Skeletal muscle satellite cell (primary cell): ENCODE measurements around the gene TMC2.
A peak's percentile ranks its signal among the peaks of the same experiment; 100 is the strongest.
"Not testable (repeated sequence)": the region's sequence is repeated elsewhere in the genome, so short reads cannot be mapped to it uniquely, and the experiment has no call there.

Source experiments
- H3K27me3 ChIP-seq: 2 replicates; pipeline ENCODE4 v1.7.0; 2013; ENCODE audit warnings: low read length; ENCODE audit not compliant: control insufficient read depth, insufficient read depth
- H3K36me3 ChIP-seq: 2 replicates; pipeline ENCODE4 v1.7.0; 2013; ENCODE audit warnings: mild to moderate bottlenecking, control low read depth, low read length; ENCODE audit not compliant: insufficient read depth
- H3K4me1 ChIP-seq: 2 replicates; pipeline ENCODE4 v1.7.0; 2013; ENCODE audit warnings: low read length; ENCODE audit not compliant: control insufficient read depth, insufficient read depth
- H3K4me2 ChIP-seq: 2 replicates; pipeline ENCODE4 v1.7.0; 2013; ENCODE audit warnings: mild to moderate bottlenecking, low read length
- H3K4me3 ChIP-seq: 2 replicates; pipeline ENCODE4 v1.7.0; 2013; ENCODE audit warnings: low read length
- H3K9ac ChIP-seq: 2 replicates; pipeline ENCODE4 v1.7.0; 2013; ENCODE audit warnings: mild to moderate bottlenecking, low read depth, low read length, moderate library complexity
- H3K9me3 ChIP-seq: replicated peaks from 2 replicates; pipeline ENCODE4 v1.7.0; 2013; ENCODE audit warnings: mild to moderate bottlenecking, control low read depth, low read length

TMC2 gene

GRCh38 chr20:2658414-2659354 is 122.3 kb downstream of the TMC2 start:
- H3K27me3 ChIP-seq, result no peaks in the 10 kb centered on the region
- no peak overlapping the region for H3K4me3 ChIP-seq
- H3K4me2 ChIP-seq, result no peak overlapping the region
- H3K36me3 ChIP-seq, result peaks cover 81% of the 10 kb centered on the region
- no peaks in the 10 kb centered on the region for H3K9me3 ChIP-seq
- H3K9ac ChIP-seq, result no peak overlapping the region
- peaks cover 24% of the 10 kb centered on the region for H3K4me1 ChIP-seq

GRCh38 chr20:2659547-2659946 is 123.2 kb downstream of the TMC2 start:
- no peak overlapping the region for H3K9ac ChIP-seq
- peaks cover 72% of the 10 kb centered on the region for H3K36me3 ChIP-seq
- H3K9me3 ChIP-seq, result no peaks in the 10 kb centered on the region
- no peaks in the 10 kb centered on the region for H3K27me3 ChIP-seq
- peaks cover 18% of the 10 kb centered on the region for H3K4me1 ChIP-seq
- no peak overlapping the region for H3K4me2 ChIP-seq
- H3K4me3 ChIP-seq, result no peak overlapping the region

DNA sequence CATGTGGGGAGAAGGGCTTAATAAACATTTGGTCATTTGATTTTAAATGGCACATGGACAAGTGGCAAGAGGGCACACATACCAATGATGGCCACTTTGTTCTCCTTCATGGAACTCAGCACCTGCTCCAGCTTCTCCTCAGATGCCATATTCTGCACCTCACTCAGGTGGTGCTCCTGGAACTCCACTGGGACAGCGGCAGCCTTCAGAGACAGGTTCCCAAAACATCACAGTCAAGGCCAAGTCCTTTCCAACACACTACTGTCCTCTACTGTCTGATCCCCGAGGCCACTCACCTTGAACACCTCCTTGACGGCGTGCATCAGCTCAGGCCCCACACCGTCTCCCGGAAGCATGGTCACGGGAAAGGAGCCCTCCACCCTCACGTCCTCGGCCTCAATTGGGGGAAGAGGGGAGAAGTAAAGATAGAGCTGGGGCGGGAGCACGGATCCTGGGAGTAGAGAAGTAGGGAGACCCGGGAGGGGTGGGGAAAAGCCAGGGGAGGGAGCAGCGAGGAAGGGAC is 127.1 kb downstream of the TMC2 start:
- Histone ChIP-seq H3K4me1 (peaks cover 11% of the 10 kb centered on the region), H3K9me3 (no peaks in the 10 kb centered on the region), H3K36me3 (peaks cover 34% of the 10 kb centered on the region), H3K4me2 (peak overlapping the region; percentile 85), H3K9ac (peak overlapping the region; percentile 91), H3K4me3 (peak overlapping the region; percentile 93), H3K27me3 (peaks cover 8% of the 10 kb centered on the region)

DNA sequence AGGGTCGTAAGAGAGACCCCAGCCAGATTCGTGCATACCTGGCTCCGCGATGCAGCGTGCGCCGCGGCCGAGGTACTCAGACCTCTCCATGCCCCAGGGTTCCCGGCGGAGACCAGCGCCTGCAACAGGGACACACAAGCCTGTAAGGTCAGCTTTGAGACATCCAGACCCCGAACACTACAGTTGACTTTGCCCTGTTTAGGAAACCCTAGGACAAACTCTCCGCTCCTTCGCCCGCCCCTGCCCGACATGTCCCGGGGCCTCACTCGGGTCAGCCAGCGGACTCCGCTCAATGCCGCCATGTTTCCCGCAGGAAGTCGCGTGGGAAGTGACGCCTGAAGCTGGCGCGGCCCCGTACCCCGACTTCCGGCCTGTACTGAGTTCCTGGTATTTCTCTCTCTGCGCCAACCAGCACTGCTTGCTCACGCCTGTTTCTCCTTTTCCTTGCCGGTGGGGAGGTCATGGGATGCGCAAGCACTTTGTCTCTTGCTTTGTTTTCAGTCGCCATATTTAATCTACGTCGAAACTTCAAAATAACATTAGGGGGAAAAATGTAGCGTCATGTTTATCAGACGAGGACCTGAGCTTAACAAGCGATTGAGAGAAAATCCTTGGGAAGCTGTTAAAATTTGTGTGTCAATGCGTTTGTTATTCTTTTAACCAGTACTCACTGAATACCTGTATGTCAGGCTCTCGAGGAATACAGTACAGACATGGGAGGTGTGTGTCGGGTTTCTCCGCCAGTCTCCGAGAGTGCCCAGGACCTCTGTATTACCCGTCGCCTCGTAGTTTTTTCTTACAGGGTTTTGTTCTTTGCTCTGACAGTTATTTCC is 127.7 kb downstream of the TMC2 start, which contains the start of gene IDH3B:
IDH3B (minus strand) TSS at position 330 of the 833 bp plus-strand sequence; CDS start at position 302, 28 bp downstream.
- Histone ChIP-seq H3K4me2 (peak within 1 kb of the TSS; percentile 85), H3K36me3 (peaks cover 27% of the 10 kb centered on the region), H3K9ac (peak within 1 kb of the TSS; percentile 91), H3K4me3 (peak within 1 kb of the TSS; percentile 93), H3K4me1 (peaks cover 11% of the 10 kb centered on the region), H3K27me3 (peaks cover 14% of the 10 kb centered on the region), H3K9me3 (no peaks in the 10 kb centered on the region)

- no peaks in the 10 kb centered on the region for H3K9me3 ChIP-seq
These were observed 135.6 kb downstream of the TMC2 start for GRCh38 chr20:2671977-2672376.

GRCh38 chr20:2672446-2672845 is 136.1 kb downstream of the TMC2 start:
- Histone ChIP-seq H3K4me1 (no peaks in the 10 kb centered on the region), H3K27me3 (peaks cover 39% of the 10 kb centered on the region), H3K9ac (no peak overlapping the region), H3K4me3 (no peak overlapping the region), H3K9me3 (no peaks in the 10 kb centered on the region), H3K4me2 (no peak overlapping the region), H3K36me3 (no peaks in the 10 kb centered on the region)

More at GRCh38 chr20:2671977-2672376, 135.6 kb downstream of the TMC2 start:
- H3K4me2 ChIP-seq, result no peak overlapping the region
- no peaks in the 10 kb centered on the region for H3K36me3 ChIP-seq
- no peak overlapping the region for H3K4me3 ChIP-seq
- peaks cover 35% of the 10 kb centered on the region for H3K27me3 ChIP-seq
- no peaks in the 10 kb centered on the region for H3K4me1 ChIP-seq
- no peak overlapping the region for H3K9ac ChIP-seq

- Histone ChIP-seq H3K9me3 (no peaks in the 10 kb centered on the region), H3K27me3 (peaks cover 41% of the 10 kb centered on the region), H3K36me3 (no peaks in the 10 kb centered on the region), H3K4me3 (no peak overlapping the region), H3K4me1 (no peaks in the 10 kb centered on the region), H3K4me2 (no peak overlapping the region), H3K9ac (no peak overlapping the region)
These were observed 137.1 kb downstream of the TMC2 start for GRCh38 chr20:2673453-2673852.

GRCh38 chr20:2680046-2680445 is 143.7 kb downstream of the TMC2 start:
- Histone ChIP-seq H3K4me2 (no peak overlapping the region), H3K9ac (no peak overlapping the region), H3K9me3 (no peaks in the 10 kb centered on the region), H3K36me3 (no peaks in the 10 kb centered on the region), H3K4me3 (no peak overlapping the region), H3K27me3 (peaks cover 36% of the 10 kb centered on the region), H3K4me1 (no peaks in the 10 kb centered on the region)

- H3K9me3 ChIP-seq, H3K4me2 ChIP-seq, H3K36me3 ChIP-seq, H3K4me1 ChIP-seq, H3K9ac ChIP-seq, H3K4me3 ChIP-seq: not testable (repeated sequence)
- peaks cover 44% of the 10 kb centered on the region for H3K27me3 ChIP-seq
These were observed 145.7 kb downstream of the TMC2 start for GRCh38 chr20:2682040-2682439.

DNA sequence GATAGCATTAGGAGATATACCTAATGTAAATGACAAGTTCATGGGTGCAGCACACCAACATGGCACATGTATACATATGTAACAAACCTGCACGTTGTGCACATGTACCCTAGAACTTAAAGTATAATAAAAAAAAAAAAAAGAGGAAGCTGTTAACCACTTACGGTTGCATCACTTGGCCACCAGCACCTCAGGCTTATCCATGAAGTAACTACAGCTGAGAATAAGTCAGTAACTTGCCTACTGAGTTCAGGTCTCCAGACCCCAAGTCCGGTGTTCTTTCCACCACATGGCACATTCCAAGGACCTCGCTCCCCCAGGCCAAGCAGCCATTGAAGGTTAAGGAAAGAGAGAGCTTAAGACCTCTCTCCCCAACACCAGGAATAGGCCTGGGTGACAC is 148.4 kb downstream of the TMC2 start:
- H3K4me2 ChIP-seq, H3K9ac ChIP-seq, H3K4me1 ChIP-seq, H3K4me3 ChIP-seq, H3K36me3 ChIP-seq, H3K9me3 ChIP-seq: not testable (repeated sequence)
- H3K27me3 ChIP-seq, result peaks cover 48% of the 10 kb centered on the region

- H3K27me3 ChIP-seq, result peaks cover 65% of the 10 kb centered on the region
These were observed 151.1 kb downstream of the TMC2 start for GRCh38 chr20:2687514-2687913.

More at GRCh38 chr20:2687514-2687913, 151.1 kb downstream of the TMC2 start:
- Histone ChIP-seq H3K36me3 (no peaks in the 10 kb centered on the region), H3K4me3 (no peak overlapping the region), H3K4me1 (peaks cover 5% of the 10 kb centered on the region), H3K9me3 (no peaks in the 10 kb centered on the region), H3K4me2 (peak overlapping the region; percentile 32), H3K9ac (no peak overlapping the region)
